Ishikawa (cell line): Measurements from ENCODE around the gene MYO3A.

ENCODE experiments used
- CEBPB ChIP-seq: IDR thresholded peaks from 2 replicates; pipeline ENCODE4 v1.6.1; 2012
- CREB1 ChIP-seq: IDR thresholded peaks from 2 replicates; pipeline ENCODE4 v1.6.1; 2012; ENCODE audit warnings: low read depth
- EGR1 ChIP-seq: IDR thresholded peaks from 2 replicates; pipeline ENCODE4 v1.6.1; 2012
- RAD21 ChIP-seq: IDR thresholded peaks from 2 replicates; pipeline ENCODE4 v1.6.1; 2012; ENCODE audit warnings: low read depth
- TAF1 ChIP-seq: IDR thresholded peaks from 2 replicates; pipeline ENCODE4 v1.6.1; 2012; ENCODE audit warnings: low read depth, mild to moderate bottlenecking
- TCF12 ChIP-seq: IDR thresholded peaks from 2 replicates; pipeline ENCODE4 v1.6.1; 2012; ENCODE audit warnings: low read depth
- YY1 ChIP-seq: IDR thresholded peaks from 2 replicates; pipeline ENCODE4 v1.6.1; 2012; ENCODE audit warnings: low read depth
- TF ChIP-seq, protein P1 (sequence below): IDR thresholded peaks from 2 replicates; pipeline ENCODE4 v1.6.1; 2012; ENCODE audit warnings: low read depth, mild to moderate bottlenecking
- TF ChIP-seq, protein P2 (sequence below): IDR thresholded peaks from 2 replicates; pipeline ENCODE4 v1.6.1; 2012
- TF ChIP-seq, protein P3 (sequence below): IDR thresholded peaks from 2 replicates; pipeline ENCODE4 v1.6.1; 2012

DNA sequence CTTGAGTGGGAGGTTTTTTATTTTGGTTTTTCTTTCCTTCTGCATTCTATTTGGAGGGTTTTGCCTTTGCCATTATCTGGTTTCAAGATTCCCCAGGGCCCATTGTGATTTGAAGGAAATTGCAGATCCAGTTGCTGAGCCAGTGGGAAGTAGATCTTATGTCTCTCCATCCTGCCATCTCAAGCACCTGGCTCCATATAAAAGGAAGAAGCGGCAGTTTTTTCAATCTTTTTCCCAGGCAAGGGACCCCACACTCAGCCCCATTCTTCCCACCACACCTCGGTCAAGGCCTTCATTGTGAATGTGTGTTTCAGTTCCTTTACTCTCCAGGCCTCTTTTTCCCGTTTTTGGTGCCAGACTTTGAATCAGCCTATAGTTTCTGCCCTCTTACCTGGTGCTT is 95.8 kb downstream of the MYO3A start:
- TF ChIP-seq EGR1 (no peak), TAF1 (no peak), TCF12 (no peak), CREB1 (no peak), RAD21 (no peak), YY1 (no peak), CEBPB (no peak)
- TF ChIP-seq, protein P1, sequence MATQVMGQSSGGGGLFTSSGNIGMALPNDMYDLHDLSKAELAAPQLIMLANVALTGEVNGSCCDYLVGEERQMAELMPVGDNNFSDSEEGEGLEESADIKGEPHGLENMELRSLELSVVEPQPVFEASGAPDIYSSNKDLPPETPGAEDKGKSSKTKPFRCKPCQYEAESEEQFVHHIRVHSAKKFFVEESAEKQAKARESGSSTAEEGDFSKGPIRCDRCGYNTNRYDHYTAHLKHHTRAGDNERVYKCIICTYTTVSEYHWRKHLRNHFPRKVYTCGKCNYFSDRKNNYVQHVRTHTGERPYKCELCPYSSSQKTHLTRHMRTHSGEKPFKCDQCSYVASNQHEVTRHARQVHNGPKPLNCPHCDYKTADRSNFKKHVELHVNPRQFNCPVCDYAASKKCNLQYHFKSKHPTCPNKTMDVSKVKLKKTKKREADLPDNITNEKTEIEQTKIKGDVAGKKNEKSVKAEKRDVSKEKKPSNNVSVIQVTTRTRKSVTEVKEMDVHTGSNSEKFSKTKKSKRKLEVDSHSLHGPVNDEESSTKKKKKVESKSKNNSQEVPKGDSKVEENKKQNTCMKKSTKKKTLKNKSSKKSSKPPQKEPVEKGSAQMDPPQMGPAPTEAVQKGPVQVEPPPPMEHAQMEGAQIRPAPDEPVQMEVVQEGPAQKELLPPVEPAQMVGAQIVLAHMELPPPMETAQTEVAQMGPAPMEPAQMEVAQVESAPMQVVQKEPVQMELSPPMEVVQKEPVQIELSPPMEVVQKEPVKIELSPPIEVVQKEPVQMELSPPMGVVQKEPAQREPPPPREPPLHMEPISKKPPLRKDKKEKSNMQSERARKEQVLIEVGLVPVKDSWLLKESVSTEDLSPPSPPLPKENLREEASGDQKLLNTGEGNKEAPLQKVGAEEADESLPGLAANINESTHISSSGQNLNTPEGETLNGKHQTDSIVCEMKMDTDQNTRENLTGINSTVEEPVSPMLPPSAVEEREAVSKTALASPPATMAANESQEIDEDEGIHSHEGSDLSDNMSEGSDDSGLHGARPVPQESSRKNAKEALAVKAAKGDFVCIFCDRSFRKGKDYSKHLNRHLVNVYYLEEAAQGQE, result no peak
- TF ChIP-seq, protein P2, sequence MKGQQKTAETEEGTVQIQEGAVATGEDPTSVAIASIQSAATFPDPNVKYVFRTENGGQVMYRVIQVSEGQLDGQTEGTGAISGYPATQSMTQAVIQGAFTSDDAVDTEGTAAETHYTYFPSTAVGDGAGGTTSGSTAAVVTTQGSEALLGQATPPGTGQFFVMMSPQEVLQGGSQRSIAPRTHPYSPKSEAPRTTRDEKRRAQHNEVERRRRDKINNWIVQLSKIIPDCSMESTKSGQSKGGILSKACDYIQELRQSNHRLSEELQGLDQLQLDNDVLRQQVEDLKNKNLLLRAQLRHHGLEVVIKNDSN, result no peak
- TF ChIP-seq, protein P3, sequence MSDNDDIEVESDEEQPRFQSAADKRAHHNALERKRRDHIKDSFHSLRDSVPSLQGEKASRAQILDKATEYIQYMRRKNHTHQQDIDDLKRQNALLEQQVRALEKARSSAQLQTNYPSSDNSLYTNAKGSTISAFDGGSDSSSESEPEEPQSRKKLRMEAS, result no peak
